Measurements from ENCODE around the gene FMN1.

The FMN1 gene

DNA sequence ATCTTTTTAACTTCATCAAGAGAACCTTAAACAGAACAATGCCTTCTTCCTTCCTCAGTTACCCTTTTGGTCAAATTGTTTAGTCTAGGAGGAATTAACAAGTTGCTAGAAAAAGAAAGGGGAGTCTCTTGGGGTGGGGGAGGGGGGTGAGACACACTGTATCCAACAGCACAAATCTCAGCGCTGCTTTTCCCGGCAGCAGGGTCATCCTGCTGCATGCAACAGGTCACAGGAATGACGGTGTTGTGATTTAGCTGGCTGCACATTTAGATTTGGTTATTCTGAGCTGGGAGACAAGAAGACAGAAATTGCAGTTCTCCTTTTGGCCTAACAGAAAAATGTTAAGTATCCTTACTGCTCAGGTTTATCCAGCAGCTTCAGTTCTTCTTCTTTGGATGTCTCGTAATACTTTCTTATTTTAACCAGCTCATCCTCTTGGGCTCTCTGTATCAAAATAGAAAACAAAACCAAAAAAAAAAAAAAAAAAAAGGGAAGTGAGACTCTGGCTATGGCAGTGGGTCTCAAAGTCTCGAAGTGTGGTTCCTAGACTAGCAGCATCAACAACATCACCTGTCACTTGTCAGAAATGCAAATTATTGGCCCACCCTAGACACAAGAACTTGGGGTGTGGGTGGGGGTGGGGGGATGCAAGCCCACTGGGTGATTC, 286.2 kb downstream of the FMN1 start:
- no peak overlapping the region for H3K4me3 ChIP-seq
- no peak overlapping the region for H3K27ac ChIP-seq
- H3K36me3 ChIP-seq, result peaks cover 0 to 6% (median 0%) of the 10 kb centered on the region in 3 donors
- intact Hi-C loops (cut with DNase I; ENCODE audit: low total_unique reads), result no loop called here
- no peaks in the 10 kb centered on the region for H3K4me1 ChIP-seq
- H3K27me3 ChIP-seq, result no peaks in the 10 kb centered on the region
- TF ChIP-seq, protein P1, sequence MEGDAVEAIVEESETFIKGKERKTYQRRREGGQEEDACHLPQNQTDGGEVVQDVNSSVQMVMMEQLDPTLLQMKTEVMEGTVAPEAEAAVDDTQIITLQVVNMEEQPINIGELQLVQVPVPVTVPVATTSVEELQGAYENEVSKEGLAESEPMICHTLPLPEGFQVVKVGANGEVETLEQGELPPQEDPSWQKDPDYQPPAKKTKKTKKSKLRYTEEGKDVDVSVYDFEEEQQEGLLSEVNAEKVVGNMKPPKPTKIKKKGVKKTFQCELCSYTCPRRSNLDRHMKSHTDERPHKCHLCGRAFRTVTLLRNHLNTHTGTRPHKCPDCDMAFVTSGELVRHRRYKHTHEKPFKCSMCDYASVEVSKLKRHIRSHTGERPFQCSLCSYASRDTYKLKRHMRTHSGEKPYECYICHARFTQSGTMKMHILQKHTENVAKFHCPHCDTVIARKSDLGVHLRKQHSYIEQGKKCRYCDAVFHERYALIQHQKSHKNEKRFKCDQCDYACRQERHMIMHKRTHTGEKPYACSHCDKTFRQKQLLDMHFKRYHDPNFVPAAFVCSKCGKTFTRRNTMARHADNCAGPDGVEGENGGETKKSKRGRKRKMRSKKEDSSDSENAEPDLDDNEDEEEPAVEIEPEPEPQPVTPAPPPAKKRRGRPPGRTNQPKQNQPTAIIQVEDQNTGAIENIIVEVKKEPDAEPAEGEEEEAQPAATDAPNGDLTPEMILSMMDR (IDR thresholded peaks at IDR 0.05), result no peak
- no peaks in the 10 kb centered on the region for H3K9me3 ChIP-seq
- DNase-seq, result no peak

DNA sequence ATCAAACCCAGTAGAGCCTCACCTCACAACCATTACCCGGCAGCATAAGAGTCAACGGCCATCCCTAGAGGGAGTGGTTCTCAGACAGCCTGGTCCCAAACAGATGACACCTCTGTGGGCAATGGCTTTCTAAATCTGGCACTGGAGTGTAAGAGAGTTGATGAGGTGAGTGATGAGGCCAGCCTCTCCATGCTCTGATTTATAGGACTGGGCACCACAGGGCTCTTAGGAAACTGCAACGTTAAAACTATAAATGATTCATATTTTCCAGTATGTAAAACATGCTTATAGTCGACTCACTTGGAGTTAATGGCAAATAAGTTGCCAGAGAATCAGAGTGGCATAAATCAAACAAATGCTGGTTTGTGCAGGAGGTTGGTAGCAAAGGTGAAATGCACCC, 289.0 kb downstream of the FMN1 start:
- Histone ChIP-seq H3K36me3 (peaks cover 0 to 6% (median 0%) of the 10 kb centered on the region in 3 donors), H3K4me1 (no peaks in the 10 kb centered on the region), H3K9me3 (no peaks in the 10 kb centered on the region), H3K27ac (no peak overlapping the region), H3K4me3 (no peak overlapping the region), H3K27me3 (no peaks in the 10 kb centered on the region)
- intact Hi-C loops (cut with DNase I; ENCODE audit: low total_unique reads), result no loop called here
- TF ChIP-seq, protein P1 (IDR thresholded peaks at IDR 0.05), result no peak
- no peak for DNase-seq

DNA sequence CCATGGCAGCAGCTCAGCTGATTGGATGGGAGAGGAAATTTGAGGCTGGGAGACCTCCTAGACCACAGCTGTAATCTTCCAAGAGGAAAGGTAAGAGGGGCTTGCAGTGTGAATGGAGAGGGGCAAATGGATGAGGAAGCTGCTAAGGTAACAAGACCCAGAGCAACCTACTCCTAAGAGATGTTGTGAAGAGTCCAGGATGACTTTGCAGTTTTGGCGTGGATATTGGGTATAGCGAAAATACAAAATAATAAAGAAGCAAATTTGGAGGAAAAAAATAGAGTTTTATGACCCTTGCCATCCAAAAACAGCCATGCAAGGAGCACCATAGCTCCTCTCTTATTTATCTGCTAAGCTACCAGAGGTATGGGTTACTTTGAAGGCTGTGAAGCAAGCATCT, 290.1 kb downstream of the FMN1 start:
- TF ChIP-seq, protein P1 (IDR thresholded peaks at IDR 0.05), result no peak

DNA sequence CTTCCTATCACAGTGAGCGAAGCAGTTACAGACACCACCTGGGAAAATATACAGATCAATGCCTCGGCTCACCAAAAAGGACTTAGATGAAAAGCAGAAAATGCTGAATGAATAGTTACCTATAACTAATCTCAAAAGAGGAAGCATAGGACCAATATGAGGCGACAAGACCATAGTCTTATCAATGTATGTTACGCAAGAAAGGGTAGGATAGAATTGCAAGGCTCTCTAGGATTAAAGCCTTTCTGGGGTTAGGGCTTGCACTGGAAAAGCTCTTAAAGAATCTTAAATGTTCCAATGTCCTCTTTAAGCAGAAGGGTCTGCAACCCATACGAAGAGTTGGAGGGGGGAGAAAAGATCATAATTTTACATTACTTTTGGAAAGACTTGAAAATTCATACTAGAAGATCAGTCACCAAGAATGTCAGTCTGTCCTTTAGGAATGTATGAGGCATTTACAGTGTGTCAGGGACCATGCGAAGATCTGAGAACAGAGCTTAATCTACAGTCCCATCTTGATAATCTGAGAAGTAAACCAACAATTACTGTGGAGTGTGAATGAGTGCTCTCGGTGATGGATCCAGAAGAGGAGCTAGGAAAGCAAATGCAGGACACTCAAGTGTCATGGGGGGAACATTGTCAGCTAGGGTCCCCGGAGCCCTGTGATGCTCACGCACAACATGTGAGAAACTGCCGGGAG, 290.8 kb downstream of the FMN1 start:
- H3K27me3 ChIP-seq, result no peaks in the 10 kb centered on the region
- DNase-seq, result no peak
- no peak overlapping the region for H3K27ac ChIP-seq
- peaks cover 0 to 6% (median 0%) of the 10 kb centered on the region in 3 donors for H3K36me3 ChIP-seq
- H3K9me3 ChIP-seq, result no peaks in the 10 kb centered on the region
- no peaks in the 10 kb centered on the region for H3K4me1 ChIP-seq
- intact Hi-C loops (cut with DNase I; ENCODE audit: low total_unique reads), result no loop called here
- TF ChIP-seq, protein P1 (IDR thresholded peaks at IDR 0.05), result no peak
- H3K4me3 ChIP-seq, result no peak overlapping the region

More for the DNA sequence above, 290.1 kb downstream of the FMN1 start:
- intact Hi-C loops (cut with DNase I; ENCODE audit: low total_unique reads), result no loop called here
- H3K27me3 ChIP-seq, result no peaks in the 10 kb centered on the region
- no peaks in the 10 kb centered on the region for H3K9me3 ChIP-seq
- H3K36me3 ChIP-seq, result peaks cover 0 to 6% (median 0%) of the 10 kb centered on the region in 3 donors
- no peak overlapping the region for H3K27ac ChIP-seq
- no peak for DNase-seq
- H3K4me3 ChIP-seq, result no peak overlapping the region
- no peaks in the 10 kb centered on the region for H3K4me1 ChIP-seq

DNA sequence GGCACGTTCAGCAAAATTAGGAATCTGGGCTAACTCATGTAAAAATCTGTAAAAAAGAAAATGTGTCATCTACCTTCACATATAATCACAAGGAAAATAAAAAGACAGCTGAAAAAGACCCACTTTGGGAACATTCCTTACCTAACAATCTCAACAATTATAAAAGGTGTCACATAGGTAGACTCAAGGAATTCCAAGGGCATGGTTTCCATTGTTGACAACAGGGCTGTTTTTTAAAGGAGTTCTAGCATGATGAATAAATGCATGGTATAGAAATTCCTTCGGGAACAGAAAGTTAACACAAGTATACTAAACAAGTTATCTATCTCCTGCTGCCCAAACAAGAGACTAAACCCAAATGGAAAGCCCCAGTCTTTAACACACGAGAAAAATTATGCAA, 292.5 kb downstream of the FMN1 start:
- no peak overlapping the region for H3K4me3 ChIP-seq
- TF ChIP-seq, protein P1 (IDR thresholded peaks at IDR 0.05), result no peak

More for the DNA sequence above, 292.5 kb downstream of the FMN1 start:
- H3K27ac ChIP-seq, result no peak overlapping the region
- H3K36me3 ChIP-seq, result peaks cover 0 to 6% (median 0%) of the 10 kb centered on the region in 3 donors
- H3K4me1 ChIP-seq, result no peaks in the 10 kb centered on the region
- H3K9me3 ChIP-seq, result no peaks in the 10 kb centered on the region
- no peak for DNase-seq
- H3K27me3 ChIP-seq, result no peaks in the 10 kb centered on the region
- intact Hi-C loops (cut with DNase I; ENCODE audit: low total_unique reads), result no loop called here
